GM12864 (cell line): ENCODE data around the gene KLB.
"Not testable (repeated sequence)": the region's sequence is repeated elsewhere in the genome, so short reads cannot be mapped to it uniquely, and the experiment has no call there.

Experiments
- DNase-seq: peaks from one replicate; pipeline ENCODE4 v3.0.0-alpha.2; 2011; ENCODE audit warnings: low read depth
- H3K4me3 ChIP-seq: 2 replicates; pipeline ENCODE4 v1.5.1; 2011; ENCODE audit warnings: mild to moderate bottlenecking, low read depth, low read length, control low read depth
- CTCF ChIP-seq: IDR thresholded peaks from 2 replicates; pipeline ENCODE4 v1.5.1; 2011; ENCODE audit warnings: low read depth, mild to moderate bottlenecking, moderate library complexity, low read length, control low read depth, inconsistent platforms; ENCODE audit errors: missing control alignments

The KLB gene

DNA sequence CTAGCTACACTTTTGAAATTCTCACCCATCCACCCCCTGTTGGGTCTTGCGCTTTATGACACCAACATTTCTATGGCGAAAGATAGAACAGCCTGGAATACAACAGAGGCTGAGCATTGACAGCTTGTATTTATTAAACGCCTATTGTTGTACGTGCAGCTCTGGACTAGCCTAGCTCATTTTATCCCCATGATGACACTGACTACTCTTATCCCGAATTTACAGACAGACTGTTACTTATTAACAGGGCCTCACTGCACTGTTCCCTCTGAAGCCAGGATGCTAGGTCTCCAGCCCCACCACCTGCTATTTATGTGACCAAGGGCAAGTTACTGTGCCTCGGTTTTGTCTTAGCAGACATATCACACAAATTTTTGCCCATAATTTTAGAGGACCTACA, 39.6 kb upstream of the KLB start:
- DNase-seq: no peak

DNA sequence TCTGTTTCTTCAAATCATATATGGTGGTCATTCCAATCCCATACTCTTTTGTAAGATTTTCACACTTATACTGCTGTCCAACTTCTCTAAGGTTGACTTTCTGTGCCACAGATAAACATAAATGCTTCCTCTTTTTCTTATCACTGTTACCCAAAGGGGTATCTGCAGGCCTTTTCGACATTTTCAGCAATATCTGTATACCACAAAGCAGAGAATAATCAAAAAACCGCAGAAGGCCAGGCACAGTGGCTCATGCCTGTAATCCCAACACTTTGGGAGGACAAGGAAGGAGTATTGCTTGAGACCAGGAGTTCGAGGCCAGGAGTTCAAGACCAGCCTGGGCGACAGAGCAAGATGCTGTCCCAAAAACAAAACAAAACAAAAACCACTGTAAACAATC, 37.4 kb upstream of the KLB start:
- no peak for DNase-seq
- no peak overlapping the region for H3K4me3 ChIP-seq
- TF ChIP-seq CTCF: no peak

More for the DNA sequence above, 39.6 kb upstream of the KLB start:
- H3K4me3 ChIP-seq: no peak overlapping the region
- TF ChIP-seq CTCF: no peak

DNA sequence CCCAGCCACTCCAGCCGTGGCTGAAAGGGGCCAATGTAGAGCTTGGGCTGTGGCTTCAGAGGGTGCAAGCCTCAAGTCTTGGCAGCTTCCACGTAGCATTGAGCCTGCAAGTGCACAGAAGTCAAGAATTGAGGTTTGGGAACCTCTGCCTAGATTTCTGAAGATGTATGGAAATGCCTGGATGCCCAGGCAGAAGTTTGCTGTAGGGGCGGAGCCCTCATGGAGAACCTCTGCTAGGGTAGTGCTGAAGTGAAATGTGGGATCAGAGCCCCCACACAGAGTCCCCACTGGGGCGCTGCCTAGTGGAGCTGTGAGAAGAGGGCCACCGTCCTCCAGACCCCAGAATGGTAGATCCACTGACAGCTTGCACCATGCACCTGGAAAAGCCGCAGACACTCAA, 35.5 kb upstream of the KLB start:
- H3K4me3 ChIP-seq, DNase-seq: not testable (repeated sequence)

DNA sequence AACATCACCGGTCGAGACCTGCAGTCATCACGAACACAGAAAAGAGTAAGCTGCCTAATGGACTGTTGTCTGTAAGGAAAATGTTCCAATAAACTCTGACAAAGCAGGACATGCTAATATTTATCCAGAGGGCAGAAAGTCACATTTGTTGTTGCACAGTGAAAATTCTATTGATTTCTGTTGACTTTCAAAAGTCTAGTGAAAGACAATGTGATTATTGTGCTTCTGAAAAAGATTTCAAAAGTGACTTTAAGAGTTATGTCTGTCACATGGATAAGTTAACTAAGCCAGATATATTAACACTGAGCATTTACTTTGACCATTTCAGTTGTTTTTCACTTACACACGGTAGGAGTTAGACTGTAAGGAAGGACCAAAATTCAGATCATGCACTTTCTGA, 31.3 kb upstream of the KLB start:
- no peak for DNase-seq
- no peak overlapping the region for H3K4me3 ChIP-seq
- no peak for TF ChIP-seq CTCF

GRCh38 chr4:39383690-39384089, 23.0 kb upstream of the KLB start:
- peak; percentile 13 for TF ChIP-seq CTCF
- no peak for DNase-seq
- H3K4me3 ChIP-seq: no peak overlapping the region

GRCh38 chr4:39384563-39384962, 22.2 kb upstream of the KLB start:
- TF ChIP-seq CTCF: no peak
- H3K4me3 ChIP-seq: no peak overlapping the region
- no peak for DNase-seq

GRCh38 chr4:39390603-39391002, 16.1 kb upstream of the KLB start:
- TF ChIP-seq CTCF: no peak
- H3K4me3 ChIP-seq: no peak overlapping the region
- DNase-seq: no peak

DNA sequence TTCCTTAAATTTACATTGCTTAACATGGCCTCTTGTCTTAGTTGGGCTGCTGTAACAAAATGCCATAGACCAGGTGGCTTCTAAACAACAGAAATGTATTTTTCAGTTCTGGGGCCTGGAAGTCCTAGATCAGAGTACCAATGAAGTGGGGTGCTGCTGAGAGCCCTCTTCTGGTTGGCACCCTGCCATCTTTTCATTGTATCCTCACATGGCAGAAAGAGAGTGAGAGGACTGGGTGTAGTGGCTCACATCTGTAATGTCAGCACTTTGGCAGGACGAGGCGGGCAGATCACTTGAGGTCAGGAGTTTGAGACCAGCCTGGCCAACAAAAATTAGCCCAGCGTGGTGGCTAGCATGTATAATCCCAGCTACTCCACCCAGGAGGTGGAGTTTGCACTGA, 12.0 kb upstream of the KLB start:
- TF ChIP-seq CTCF: no peak

GRCh38 chr4:39401640-39402039, 5.1 kb upstream of the KLB start:
- DNase-seq, H3K4me3 ChIP-seq: not testable (repeated sequence)

More for the DNA sequence above, 12.0 kb upstream of the KLB start:
- H3K4me3 ChIP-seq: no peak overlapping the region
- no peak for DNase-seq
